Measurements from ENCODE around the gene VARS1. TPM values are rescaled to one million over a fixed set of nuclear protein-coding genes. Genes with fewer than 3 reads are reported as not detected.
A peak's percentile ranks its signal among the peaks of the same experiment; 100 is the strongest.

The VARS1 gene
- total RNA-seq, 2 experiments from 2014 or later, result 150 to 153 TPM

GRCh38 chr6:31767096-31767645, 28.4 kb downstream of the VARS1 start:
- CTCF ChIA-PET, result no interaction called here
- DNase-seq (no peak), ATAC-seq (no peak)
- Mint-ChIP-seq H3K36me3 (ENCODE audit: low read depth) (peaks cover 5% of the 10 kb centered on the region), H3K4me1 (ENCODE audit: low read depth) (peaks cover 15% of the 10 kb centered on the region), H3K27me3 (no peaks in the 10 kb centered on the region), H3K9me3 (no peaks in the 10 kb centered on the region), H3K27ac (no peak overlapping the region), H3K4me3 (no peak overlapping the region)
- POLR2A ChIA-PET, result no interaction called here
- intact Hi-C loops (cut with micrococcal nuclease), result no loop called here
- TF ChIP-seq, protein P1, sequence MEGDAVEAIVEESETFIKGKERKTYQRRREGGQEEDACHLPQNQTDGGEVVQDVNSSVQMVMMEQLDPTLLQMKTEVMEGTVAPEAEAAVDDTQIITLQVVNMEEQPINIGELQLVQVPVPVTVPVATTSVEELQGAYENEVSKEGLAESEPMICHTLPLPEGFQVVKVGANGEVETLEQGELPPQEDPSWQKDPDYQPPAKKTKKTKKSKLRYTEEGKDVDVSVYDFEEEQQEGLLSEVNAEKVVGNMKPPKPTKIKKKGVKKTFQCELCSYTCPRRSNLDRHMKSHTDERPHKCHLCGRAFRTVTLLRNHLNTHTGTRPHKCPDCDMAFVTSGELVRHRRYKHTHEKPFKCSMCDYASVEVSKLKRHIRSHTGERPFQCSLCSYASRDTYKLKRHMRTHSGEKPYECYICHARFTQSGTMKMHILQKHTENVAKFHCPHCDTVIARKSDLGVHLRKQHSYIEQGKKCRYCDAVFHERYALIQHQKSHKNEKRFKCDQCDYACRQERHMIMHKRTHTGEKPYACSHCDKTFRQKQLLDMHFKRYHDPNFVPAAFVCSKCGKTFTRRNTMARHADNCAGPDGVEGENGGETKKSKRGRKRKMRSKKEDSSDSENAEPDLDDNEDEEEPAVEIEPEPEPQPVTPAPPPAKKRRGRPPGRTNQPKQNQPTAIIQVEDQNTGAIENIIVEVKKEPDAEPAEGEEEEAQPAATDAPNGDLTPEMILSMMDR (IDR thresholded peaks at IDR 0.05), result no peak

GRCh38 chr6:31765910-31766794, 29.4 kb downstream of the VARS1 start:
- ChIA-PET CTCF (interaction anchor here (0.6 kb wide), 1 partner anchor 38 kb away, joined by 3 read pairs; no protein-coding TSS in a partner anchor), POLR2A (interaction anchor here (1.1 to 2.0 kb wide), 5 partner anchors 9 to 44 kb away, joined by 4 to 5 read pairs (median 5); partner anchors contain the start of genes LY6G6C, MPIG6B and VWA7)
- ATAC-seq (no peak), DNase-seq (no peak)
- Mint-ChIP-seq H3K27ac (no peak overlapping the region), H3K36me3 (ENCODE audit: low read depth) (peaks cover 12% of the 10 kb centered on the region), H3K4me1 (ENCODE audit: low read depth) (peaks cover 9% of the 10 kb centered on the region), H3K4me3 (no peak overlapping the region), H3K27me3 (no peaks in the 10 kb centered on the region), H3K9me3 (no peaks in the 10 kb centered on the region)
- TF ChIP-seq, protein P1 (IDR thresholded peaks at IDR 0.05), result no peak
- intact Hi-C loops (cut with micrococcal nuclease), result no loop called here

GRCh38 chr6:31765559-31765909, 30.0 kb downstream of the VARS1 start:
- ChIA-PET CTCF (no interaction called here), POLR2A (interaction anchor here (1.1 to 2.0 kb wide), 5 partner anchors 9 to 43 kb away, joined by 4 to 5 read pairs (median 5); partner anchors contain the start of genes LY6G6C, MPIG6B and VWA7)
- H3K27ac Mint-ChIP-seq, result no peak overlapping the region
- no peaks in the 10 kb centered on the region for H3K27me3 Mint-ChIP-seq
- ATAC-seq (no peak), DNase-seq (no peak)
- peaks cover 18% of the 10 kb centered on the region for H3K36me3 Mint-ChIP-seq (ENCODE audit: low read depth)
- no peak overlapping the region for H3K4me3 Mint-ChIP-seq
- H3K9me3 Mint-ChIP-seq, result no peaks in the 10 kb centered on the region
- TF ChIP-seq, protein P1 (IDR thresholded peaks at IDR 0.05), result no peak
- intact Hi-C loops (cut with micrococcal nuclease), result no loop called here
- H3K4me1 Mint-ChIP-seq (ENCODE audit: low read depth), result peaks cover 7% of the 10 kb centered on the region

DNA sequence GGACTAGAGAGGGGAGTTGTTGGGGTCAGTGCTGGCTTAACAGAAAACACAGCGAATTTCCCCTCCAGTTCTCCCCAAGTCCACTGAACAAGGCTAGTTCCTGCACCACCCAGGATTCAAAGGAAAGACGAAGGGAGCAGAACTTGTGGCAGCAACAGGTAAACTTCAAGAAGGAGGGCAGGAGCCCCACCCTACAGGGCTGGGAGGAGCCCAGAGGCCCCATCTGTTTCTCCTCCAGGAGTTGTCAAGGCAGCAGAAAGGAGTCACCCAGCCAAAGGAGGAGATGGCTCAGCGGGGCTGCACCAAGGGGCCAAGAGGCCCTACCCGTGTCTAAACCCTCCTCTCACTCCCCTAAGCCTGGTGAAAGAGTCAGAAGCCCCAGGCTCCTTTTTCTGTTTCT, 31.4 kb downstream of the VARS1 start:
- TF ChIP-seq, protein P1 (IDR thresholded peaks at IDR 0.05), result no peak
- H3K4me1 Mint-ChIP-seq (ENCODE audit: low read depth), result no peaks in the 10 kb centered on the region
- POLR2A ChIA-PET, result interaction anchor here (0.7 to 1.5 kb wide), 3 partner anchors 11 to 221 kb away, joined by 3 read pairs; partner anchors contain the start of gene LY6G6F
- DNase-seq (no peak), ATAC-seq (peak; percentile 18)
- intact Hi-C loops (cut with micrococcal nuclease), result no loop called here
- H3K27me3 Mint-ChIP-seq, result no peaks in the 10 kb centered on the region
- no peak overlapping the region for H3K4me3 Mint-ChIP-seq
- H3K36me3 Mint-ChIP-seq (ENCODE audit: low read depth), result peaks cover 31% of the 10 kb centered on the region
- H3K9me3 Mint-ChIP-seq, result no peaks in the 10 kb centered on the region
- H3K27ac Mint-ChIP-seq, result no peak overlapping the region
- CTCF ChIA-PET, result no interaction called here

- DNase-seq (no peak), ATAC-seq (no peak)
- H3K27me3 Mint-ChIP-seq, result no peaks in the 10 kb centered on the region
- H3K4me3 Mint-ChIP-seq, result no peak overlapping the region
- peaks cover 37% of the 10 kb centered on the region for H3K36me3 Mint-ChIP-seq (ENCODE audit: low read depth)
- intact Hi-C loops (cut with micrococcal nuclease), result no loop called here
- ChIA-PET CTCF (no interaction called here), POLR2A (interaction anchor here (1.0 to 1.5 kb wide), 3 partner anchors 9 to 221 kb away, joined by 3 read pairs; no protein-coding TSS in a partner anchor)
- no peaks in the 10 kb centered on the region for H3K4me1 Mint-ChIP-seq (ENCODE audit: low read depth)
- H3K27ac Mint-ChIP-seq, result no peak overlapping the region
- TF ChIP-seq, protein P1 (IDR thresholded peaks at IDR 0.05), result no peak
- no peaks in the 10 kb centered on the region for H3K9me3 Mint-ChIP-seq
Observed at GRCh38 chr6:31763619-31763940, 32.0 kb downstream of the VARS1 start.
